Activated naive CD8-positive, alpha-beta T cell (primary cell): ENCODE measurements around the gene PPCS.

ENCODE experiments used
- H3K27ac Mint-ChIP-seq: one replicate; pipeline ENCODE4 v1.8.0; 2021; ENCODE audit warnings: mixed read lengths
- H3K27me3 Mint-ChIP-seq: one replicate; pipeline ENCODE4 v1.8.0; 2021; ENCODE audit warnings: mixed read lengths
- H3K36me3 Mint-ChIP-seq: one replicate; pipeline ENCODE4 v1.8.0; 2021; ENCODE audit warnings: mixed read lengths
- H3K4me1 Mint-ChIP-seq: one replicate; pipeline ENCODE4 v1.8.0; 2021; ENCODE audit warnings: low read depth, mixed read lengths
- H3K4me3 Mint-ChIP-seq: one replicate; pipeline ENCODE4 v1.8.0; 2021; ENCODE audit warnings: mild to moderate bottlenecking, mixed read lengths
- H3K9me3 Mint-ChIP-seq: one replicate; pipeline ENCODE4 v1.8.0; 2021; ENCODE audit warnings: low read depth, mixed read lengths

The PPCS gene

DNA sequence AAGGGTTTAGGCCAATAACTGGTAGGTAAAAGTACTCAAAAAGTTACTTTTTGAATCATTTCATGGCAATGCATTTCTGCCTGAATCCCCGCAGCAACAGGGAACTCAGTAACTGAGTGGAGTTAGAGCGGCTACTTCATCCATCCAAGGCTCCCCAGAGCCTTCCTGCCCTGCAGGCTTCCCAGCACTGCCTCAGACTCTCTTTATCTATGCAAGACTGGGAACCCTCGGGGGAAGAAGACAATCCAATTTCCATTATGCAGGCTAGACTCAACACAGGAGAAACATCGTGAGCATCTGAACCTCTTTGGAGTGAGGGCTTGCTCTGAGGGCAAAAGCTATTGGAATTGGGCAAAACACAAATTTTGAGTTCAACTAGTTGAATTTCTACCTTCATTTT lies 23.6 kb upstream of the PPCS start:
- H3K4me3 Mint-ChIP-seq, result no peak overlapping the region
- H3K36me3 Mint-ChIP-seq, result peaks cover 6% of the 10 kb centered on the region
- H3K27ac Mint-ChIP-seq, result no peak overlapping the region
- no peaks in the 10 kb centered on the region for H3K27me3 Mint-ChIP-seq
- no peaks in the 10 kb centered on the region for H3K4me1 Mint-ChIP-seq
- no peaks in the 10 kb centered on the region for H3K9me3 Mint-ChIP-seq

DNA sequence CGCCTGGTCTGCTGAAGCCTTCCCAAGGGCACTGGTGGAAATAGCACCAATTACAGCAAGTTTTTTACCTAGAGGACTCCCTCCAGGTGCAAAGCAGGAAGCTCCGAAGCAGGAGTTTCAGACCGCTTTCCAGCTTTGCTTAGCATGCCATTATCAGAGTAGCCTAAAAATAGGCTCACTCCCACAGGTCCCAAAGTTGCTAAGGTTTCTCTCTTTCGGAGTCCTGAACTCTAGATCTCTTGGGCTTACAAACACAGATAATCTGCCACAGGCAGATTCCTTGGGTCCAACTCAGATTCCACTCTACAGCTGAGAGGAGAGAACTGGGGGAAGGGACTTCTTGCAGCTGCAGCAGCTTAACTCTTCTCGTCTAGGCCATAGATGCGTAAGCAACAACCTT lies 23.0 kb upstream of the PPCS start:
- Mint-ChIP-seq H3K4me3 (no peak overlapping the region), H3K4me1 (no peaks in the 10 kb centered on the region), H3K36me3 (peaks cover 6% of the 10 kb centered on the region), H3K27me3 (no peaks in the 10 kb centered on the region), H3K9me3 (no peaks in the 10 kb centered on the region), H3K27ac (no peak overlapping the region)

DNA sequence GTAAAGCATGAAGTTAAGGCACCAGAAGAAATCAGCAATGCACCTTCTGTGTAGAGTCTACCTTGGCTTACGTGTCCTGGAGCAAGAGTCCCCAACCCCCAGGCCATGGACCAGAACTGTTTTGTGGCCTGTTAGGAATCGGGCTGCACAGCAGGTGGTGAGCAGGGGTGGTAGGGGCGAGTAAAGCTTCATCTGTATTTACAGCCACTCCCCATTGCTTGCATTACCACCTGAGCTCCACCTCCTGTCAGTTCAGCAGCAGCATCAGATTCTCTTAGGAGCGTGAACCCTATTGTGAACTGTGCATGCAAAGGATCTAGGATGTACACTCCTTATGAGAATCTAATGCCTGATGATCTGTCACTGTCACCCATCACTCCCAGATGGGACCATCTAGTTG lies 22.0 kb upstream of the PPCS start:
- Mint-ChIP-seq H3K4me1 (no peaks in the 10 kb centered on the region), H3K4me3 (no peak overlapping the region), H3K9me3 (no peaks in the 10 kb centered on the region), H3K36me3 (peaks cover 6% of the 10 kb centered on the region), H3K27ac (no peak overlapping the region), H3K27me3 (no peaks in the 10 kb centered on the region)

DNA sequence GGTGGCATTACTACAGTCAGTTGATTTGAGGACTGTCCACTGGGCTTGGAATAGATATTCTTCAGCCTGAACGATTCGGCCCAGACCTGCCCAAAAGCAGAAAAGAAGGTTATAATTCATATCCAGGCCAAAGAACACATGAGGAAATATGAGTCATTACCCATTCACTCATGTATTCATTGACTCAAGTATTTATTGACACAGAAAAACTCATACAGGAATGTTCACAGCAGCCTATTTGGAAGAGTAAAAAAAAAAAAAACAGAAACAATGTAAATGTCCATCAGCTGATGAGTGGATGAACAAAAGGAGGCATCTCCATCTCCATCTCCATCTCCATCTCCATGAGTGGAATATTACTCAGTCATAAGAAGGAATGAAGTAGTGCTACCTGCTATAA lies 16.4 kb upstream of the PPCS start:
- H3K27me3 Mint-ChIP-seq, result no peaks in the 10 kb centered on the region
- H3K4me1 Mint-ChIP-seq, result no peaks in the 10 kb centered on the region
- peaks cover 3% of the 10 kb centered on the region for H3K36me3 Mint-ChIP-seq
- no peak overlapping the region for H3K27ac Mint-ChIP-seq
- no peaks in the 10 kb centered on the region for H3K9me3 Mint-ChIP-seq
- no peak overlapping the region for H3K4me3 Mint-ChIP-seq

DNA sequence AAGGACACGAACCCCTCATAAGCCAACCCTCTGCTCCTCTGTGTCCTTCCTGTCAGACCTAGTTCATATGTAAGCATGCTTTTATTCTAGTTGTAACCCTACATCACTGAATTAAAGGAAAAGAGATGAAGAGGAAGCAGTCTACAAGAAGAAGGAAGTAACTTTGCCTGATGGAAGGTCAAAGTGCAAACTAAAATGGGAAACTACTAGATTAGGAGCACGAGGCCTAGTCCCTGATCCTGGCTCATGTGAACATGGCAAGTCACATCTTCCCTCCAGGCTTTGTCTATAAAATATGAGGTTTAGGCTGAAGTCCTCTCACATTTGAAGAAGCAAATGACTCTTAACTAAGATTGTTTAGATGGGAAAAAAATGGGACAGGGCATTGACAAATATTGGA lies 13.7 kb upstream of the PPCS start:
- Mint-ChIP-seq H3K9me3 (no peaks in the 10 kb centered on the region), H3K27me3 (no peaks in the 10 kb centered on the region), H3K36me3 (peaks cover 3% of the 10 kb centered on the region), H3K4me1 (no peaks in the 10 kb centered on the region), H3K4me3 (no peak overlapping the region), H3K27ac (no peak overlapping the region)

DNA sequence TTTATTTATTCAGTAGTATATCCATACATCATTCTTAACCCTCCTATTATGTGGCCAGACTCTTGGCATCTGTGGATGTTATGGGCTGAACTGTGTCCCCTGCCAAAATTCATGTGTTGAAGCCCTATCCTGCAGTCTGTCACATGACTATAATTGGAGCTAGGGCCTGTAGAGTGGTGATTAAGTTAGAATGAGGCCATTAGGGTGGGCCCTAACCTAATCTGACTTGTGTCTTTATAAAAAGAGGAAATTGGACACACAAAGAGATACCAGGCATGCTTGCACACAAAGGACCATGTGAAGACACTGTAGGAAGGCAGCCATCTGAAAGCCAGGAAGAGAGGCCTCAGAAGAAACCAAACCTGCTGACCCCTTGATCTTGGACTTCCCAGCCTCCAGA lies 7.1 kb upstream of the PPCS start:
- no peaks in the 10 kb centered on the region for H3K4me1 Mint-ChIP-seq
- H3K4me3 Mint-ChIP-seq, result no peak overlapping the region
- H3K27me3 Mint-ChIP-seq, result no peaks in the 10 kb centered on the region
- H3K36me3 Mint-ChIP-seq, result peaks cover 3% of the 10 kb centered on the region
- H3K9me3 Mint-ChIP-seq, result no peaks in the 10 kb centered on the region
- H3K27ac Mint-ChIP-seq, result no peak overlapping the region

DNA sequence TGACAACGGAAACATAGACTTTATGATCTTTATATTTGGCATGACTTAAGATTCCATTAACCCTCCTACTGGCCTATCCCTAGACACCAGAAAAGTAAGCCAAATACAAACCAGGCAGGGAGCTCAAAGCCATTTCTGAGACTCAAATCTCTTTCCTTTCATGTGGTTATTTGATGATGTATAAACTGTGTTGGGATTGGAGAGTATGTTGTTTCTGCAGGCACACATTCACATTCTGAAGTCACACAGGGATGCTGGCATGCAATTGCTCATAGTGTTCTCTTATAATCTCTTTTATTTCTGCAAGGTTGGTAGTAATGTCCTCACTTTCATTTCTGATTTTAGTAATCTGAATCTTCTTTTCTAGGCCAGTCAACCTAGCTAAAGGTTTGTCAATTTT lies 6.3 kb upstream of the PPCS start:
- Mint-ChIP-seq H3K27ac (no peak overlapping the region), H3K4me3 (no peak overlapping the region), H3K4me1 (peaks cover 2% of the 10 kb centered on the region), H3K9me3 (no peaks in the 10 kb centered on the region), H3K27me3 (no peaks in the 10 kb centered on the region), H3K36me3 (peaks cover 3% of the 10 kb centered on the region)

DNA sequence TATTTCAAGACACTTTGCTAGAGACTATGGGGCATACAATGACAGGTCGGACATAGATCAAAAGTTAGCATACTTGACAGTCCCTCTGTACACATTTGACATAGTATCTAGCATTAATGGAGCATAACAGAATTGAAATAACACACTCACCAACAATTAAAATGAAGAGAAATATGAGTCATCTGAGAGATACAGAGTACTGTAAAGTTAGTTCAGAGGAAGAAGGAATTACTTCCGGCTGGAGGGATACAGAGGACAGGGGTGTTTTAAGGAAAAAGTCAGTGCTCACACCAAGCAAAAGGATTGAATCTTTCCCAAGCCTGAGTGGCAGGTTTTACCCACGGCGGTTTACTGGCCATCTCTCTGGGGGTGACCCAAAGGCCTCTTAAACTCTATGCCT lies 3.0 kb upstream of the PPCS start:
- H3K4me3 Mint-ChIP-seq, result no peak overlapping the region
- no peak overlapping the region for H3K27ac Mint-ChIP-seq
- peaks cover 25% of the 10 kb centered on the region for H3K4me1 Mint-ChIP-seq

DNA sequence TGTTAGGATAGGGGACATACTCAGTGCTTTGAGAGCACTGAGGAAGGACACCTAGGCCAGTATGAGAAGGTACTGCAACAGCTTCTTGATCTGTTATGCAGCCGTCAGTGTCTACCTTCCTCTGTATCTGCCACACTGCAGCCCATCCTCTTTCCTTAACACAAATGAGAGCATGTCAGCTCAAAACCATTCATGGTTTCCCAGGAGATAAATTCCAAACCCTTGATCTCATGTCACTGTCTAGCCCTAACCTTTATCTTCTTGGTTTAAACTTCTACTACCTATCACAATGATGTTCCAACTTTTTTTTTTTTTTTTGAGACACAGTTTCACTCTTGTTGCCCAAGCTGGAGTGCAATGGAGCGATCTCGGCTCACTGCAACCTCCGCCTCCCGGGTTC lies 1.9 kb upstream of the PPCS start:
- Mint-ChIP-seq H3K27me3 (no peaks in the 10 kb centered on the region), H3K9me3 (no peaks in the 10 kb centered on the region), H3K27ac (peak overlapping the region; percentile 55), H3K4me1 (peaks cover 32% of the 10 kb centered on the region), H3K4me3 (peak overlapping the region; percentile 30), H3K36me3 (peaks cover 2% of the 10 kb centered on the region)

More for the DNA sequence above, 3.0 kb upstream of the PPCS start:
- no peaks in the 10 kb centered on the region for H3K9me3 Mint-ChIP-seq
- peaks cover 2% of the 10 kb centered on the region for H3K36me3 Mint-ChIP-seq
- H3K27me3 Mint-ChIP-seq, result no peaks in the 10 kb centered on the region

DNA sequence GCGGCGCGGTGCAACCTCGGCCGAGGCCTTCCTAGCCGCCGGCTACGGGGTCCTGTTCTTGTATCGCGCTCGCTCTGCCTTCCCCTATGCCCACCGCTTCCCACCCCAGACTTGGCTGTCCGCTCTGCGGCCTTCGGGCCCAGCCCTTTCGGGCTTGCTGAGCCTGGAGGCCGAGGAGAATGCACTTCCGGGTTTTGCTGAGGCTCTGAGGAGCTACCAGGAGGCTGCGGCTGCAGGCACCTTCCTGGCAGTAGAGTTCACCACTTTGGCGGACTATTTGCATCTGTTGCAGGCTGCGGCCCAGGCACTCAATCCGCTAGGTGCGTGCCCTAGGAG lies 379 bp downstream of the PPCS start:
- H3K27ac Mint-ChIP-seq, result peak overlapping the region; percentile 97

DNA sequence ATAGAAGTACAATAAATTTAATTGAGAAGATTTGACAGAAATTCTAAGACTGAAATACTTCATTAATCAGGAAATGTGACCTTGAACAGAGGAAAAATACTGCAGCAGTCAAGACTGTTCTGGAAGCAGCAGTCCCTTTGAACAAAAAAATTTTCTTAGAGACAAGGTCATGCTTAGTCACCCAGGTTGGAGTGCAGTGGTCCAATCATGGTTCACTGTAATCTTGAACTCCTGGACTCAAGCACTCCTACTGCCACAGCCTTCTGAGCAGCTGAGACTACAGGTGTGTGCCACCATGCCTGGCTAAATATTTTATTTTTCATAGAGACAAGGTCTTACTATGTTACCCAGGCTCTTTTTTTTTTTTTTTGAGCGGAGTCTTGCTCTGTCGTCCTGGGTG lies 4.9 kb downstream of the PPCS start:
- peaks cover 62% of the 10 kb centered on the region for H3K4me1 Mint-ChIP-seq
- H3K27ac Mint-ChIP-seq, result no peak overlapping the region
- no peak overlapping the region for H3K4me3 Mint-ChIP-seq
- H3K27me3 Mint-ChIP-seq, result no peaks in the 10 kb centered on the region
- H3K9me3 Mint-ChIP-seq, result no peaks in the 10 kb centered on the region
- peaks cover 8% of the 10 kb centered on the region for H3K36me3 Mint-ChIP-seq

More for the DNA sequence above, 379 bp downstream of the PPCS start:
- Mint-ChIP-seq H3K9me3 (no peaks in the 10 kb centered on the region), H3K4me1 (peaks cover 48% of the 10 kb centered on the region), H3K36me3 (peaks cover 8% of the 10 kb centered on the region), H3K27me3 (no peaks in the 10 kb centered on the region), H3K4me3 (peak overlapping the region; percentile 95)

DNA sequence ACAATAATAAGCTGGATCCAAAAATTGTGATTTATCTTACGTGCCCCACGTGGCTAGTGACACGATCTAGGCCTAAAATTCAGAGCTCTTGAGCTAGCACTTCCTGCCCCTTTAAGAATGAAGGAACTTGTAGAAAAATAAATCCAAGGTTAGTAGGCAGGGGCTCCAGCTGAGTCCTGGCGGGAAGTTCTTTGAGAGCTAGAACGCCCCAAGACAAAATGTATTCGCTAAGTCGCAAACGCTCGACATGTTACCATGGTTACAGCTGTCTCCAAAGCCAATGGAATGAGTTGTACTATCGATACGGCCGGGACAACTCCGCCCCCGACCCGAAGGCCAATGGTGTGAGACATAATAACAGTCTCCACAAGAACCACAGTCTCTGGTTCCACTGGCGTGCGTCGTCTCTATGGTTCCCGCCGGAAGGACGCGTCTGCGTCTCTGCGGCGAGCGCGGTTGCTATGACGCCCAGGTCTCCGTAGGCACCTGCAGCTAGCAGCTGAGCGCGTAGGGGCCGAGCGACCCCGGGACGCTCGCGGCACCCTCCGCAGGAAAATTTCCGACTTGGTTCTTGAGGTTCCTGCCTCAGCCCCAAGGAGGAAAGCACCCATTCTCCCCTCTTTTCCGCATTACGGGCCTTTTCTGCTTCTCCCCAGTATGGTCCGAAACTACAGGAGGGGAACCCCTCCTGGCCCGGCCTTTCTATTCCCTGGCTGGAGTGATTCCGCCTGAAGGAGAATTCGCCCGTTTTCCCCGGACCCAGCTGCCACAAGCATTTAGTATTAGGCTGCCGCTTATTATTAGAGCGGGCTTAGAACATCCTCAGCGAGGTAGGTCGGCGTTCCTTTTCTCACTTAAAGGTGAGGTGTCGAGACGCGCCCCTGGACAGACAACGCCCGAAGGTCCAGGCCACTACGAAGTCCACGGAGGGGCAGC lies 6.8 kb downstream of the PPCS start, which contains the start of gene CCDC30:
CCDC30 (plus strand) TSS at position 459 of the 936 bp plus-strand sequence. CDS start 17,266 bp downstream, outside the sequence.
- no peaks in the 10 kb centered on the region for H3K9me3 Mint-ChIP-seq
- H3K4me1 Mint-ChIP-seq, result peaks cover 49% of the 10 kb centered on the region
- H3K36me3 Mint-ChIP-seq, result peaks cover 10% of the 10 kb centered on the region

DNA sequence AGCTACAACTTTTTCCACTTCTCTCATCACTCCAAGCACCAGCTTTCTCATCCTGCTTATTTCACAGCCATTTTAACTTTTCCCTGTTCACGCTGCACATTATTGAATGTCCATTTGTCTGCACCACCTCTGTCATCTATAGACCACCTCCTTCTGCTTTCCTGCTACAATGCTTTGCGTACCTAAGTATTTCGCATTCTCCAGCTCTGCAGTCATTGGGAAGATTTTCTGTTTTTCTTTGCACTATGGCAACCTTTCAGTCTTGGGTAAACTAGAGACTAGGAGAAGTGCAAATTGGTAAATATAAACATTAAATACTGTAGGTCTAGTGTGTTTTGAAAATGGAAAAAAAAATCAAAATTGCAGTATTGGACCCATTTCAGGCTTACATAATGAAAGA lies 7.6 kb downstream of the PPCS start:
- Mint-ChIP-seq H3K27me3 (no peaks in the 10 kb centered on the region), H3K4me1 (peaks cover 41% of the 10 kb centered on the region), H3K4me3 (peak overlapping the region; percentile 91), H3K27ac (peak overlapping the region; percentile 1), H3K9me3 (no peaks in the 10 kb centered on the region), H3K36me3 (peaks cover 12% of the 10 kb centered on the region)

More for the DNA sequence above, 6.8 kb downstream of the PPCS start, which contains the start of gene CCDC30:
- H3K4me3 Mint-ChIP-seq, result peak within 1 kb of the TSS; percentile 91
- peak within 1 kb of the TSS; percentile 87 for H3K27ac Mint-ChIP-seq
- H3K27me3 Mint-ChIP-seq, result no peaks in the 10 kb centered on the region

DNA sequence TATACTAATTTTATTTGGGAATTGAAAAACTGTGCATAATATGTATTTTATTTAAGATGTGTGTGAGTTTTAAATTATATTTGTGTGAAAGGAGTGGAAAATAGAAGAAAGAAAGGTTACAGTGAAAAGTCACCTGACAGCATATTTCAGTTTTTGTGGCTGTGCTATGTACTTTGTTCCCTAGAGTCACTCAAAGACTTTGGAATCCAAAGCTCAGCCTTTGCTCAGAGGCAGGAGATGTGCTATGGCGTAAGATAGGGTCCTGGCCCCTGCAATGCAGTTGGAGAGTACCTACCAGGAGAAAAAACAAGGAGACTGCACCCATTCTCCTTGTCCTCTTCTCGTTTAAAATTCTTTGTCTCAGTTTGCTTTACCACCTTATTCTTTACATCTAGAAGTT lies 9.7 kb downstream of the PPCS start:
- peaks cover 15% of the 10 kb centered on the region for H3K36me3 Mint-ChIP-seq
- H3K4me3 Mint-ChIP-seq, result no peak overlapping the region
- H3K9me3 Mint-ChIP-seq, result no peaks in the 10 kb centered on the region
- H3K27me3 Mint-ChIP-seq, result no peaks in the 10 kb centered on the region
- peaks cover 24% of the 10 kb centered on the region for H3K4me1 Mint-ChIP-seq
- H3K27ac Mint-ChIP-seq, result no peak overlapping the region

DNA sequence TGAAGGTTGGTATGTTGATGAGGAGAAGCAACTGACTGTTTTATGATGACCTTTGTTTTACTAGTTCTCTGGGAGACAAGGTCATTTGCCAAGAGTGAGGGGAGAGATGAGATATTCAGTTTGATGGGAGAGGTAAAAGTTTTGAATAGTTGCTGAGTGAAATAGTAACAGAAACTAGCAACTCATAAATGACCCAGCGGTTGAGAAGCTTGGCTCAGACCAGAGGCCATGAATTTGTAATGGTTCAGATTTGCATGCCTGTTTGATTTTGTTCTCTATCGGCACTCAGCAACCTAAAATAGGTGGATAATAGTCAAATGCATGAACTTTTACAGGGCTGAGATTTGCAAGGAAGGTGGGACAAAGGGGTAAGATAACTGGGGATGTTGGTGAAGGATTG lies 13.4 kb downstream of the PPCS start:
- no peaks in the 10 kb centered on the region for H3K9me3 Mint-ChIP-seq
- no peak overlapping the region for H3K27ac Mint-ChIP-seq
- no peak overlapping the region for H3K4me3 Mint-ChIP-seq
- H3K27me3 Mint-ChIP-seq, result no peaks in the 10 kb centered on the region
- H3K36me3 Mint-ChIP-seq, result peaks cover 23% of the 10 kb centered on the region
- H3K4me1 Mint-ChIP-seq, result no peaks in the 10 kb centered on the region

DNA sequence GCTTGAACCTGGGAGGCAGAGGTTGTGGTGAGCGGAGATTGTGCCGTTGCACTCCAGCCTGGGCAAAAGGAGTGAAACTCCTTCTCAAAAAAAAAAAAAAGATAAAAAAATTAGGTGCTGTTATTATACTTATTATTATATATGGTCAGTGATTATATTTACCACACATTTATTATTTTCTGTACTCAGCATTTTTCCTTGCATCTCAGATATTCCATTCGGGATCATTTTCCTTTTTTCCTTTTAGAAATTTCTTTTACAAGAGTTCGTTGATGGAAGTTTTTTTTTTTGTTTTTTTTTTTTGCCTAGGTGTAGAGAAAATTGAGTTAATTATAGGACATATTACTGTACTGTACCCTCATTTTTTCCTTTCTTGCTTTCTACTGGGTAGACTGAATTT lies 20.3 kb downstream of the PPCS start:
- no peak overlapping the region for H3K4me3 Mint-ChIP-seq
- H3K4me1 Mint-ChIP-seq, result no peaks in the 10 kb centered on the region
- H3K27ac Mint-ChIP-seq, result no peak overlapping the region
- H3K27me3 Mint-ChIP-seq, result no peaks in the 10 kb centered on the region
- H3K36me3 Mint-ChIP-seq, result peaks cover 5% of the 10 kb centered on the region
- no peaks in the 10 kb centered on the region for H3K9me3 Mint-ChIP-seq
